GM21423 (cell line): Measurements from ENCODE around the gene IL23R.
"Not testable (repeated sequence)": the region's sequence is repeated elsewhere in the genome, so short reads cannot be mapped to it uniquely, and the experiment has no call there.

Experiments used
- ATAC-seq: cut with Tn5 transposase; IDR thresholded peaks from one replicate; pipeline ENCODE4 v1.9.1; 2021; ENCODE audit warnings: mild to moderate bottlenecking, moderate library complexity; ENCODE audit not compliant: unreplicated experiment

The IL23R gene

DNA sequence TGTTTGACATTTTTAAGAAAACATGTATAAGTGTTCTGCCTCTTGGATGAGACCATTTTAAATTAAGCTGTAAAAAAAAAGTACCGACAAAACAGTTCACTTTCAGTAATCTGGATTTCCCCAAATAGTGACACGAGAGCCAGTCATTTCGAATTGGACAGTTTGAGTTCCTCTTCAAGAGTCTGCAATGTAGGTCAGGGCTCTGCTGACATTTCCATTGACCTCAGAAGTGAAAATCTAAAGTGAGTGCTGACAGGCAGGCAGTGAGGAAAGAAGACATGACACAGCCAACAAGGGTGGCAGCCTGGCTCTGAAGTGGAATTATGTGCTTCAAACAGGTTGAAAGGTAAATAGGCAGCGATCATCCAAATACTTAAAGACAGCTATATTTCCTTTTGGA lies at the start of gene IL23R:
IL23R (plus strand) TSS at position 259 of the 400 bp plus-strand sequence. CDS start 1,667 bp downstream, outside the sequence.
- peak; percentile 72 for ATAC-seq

DNA sequence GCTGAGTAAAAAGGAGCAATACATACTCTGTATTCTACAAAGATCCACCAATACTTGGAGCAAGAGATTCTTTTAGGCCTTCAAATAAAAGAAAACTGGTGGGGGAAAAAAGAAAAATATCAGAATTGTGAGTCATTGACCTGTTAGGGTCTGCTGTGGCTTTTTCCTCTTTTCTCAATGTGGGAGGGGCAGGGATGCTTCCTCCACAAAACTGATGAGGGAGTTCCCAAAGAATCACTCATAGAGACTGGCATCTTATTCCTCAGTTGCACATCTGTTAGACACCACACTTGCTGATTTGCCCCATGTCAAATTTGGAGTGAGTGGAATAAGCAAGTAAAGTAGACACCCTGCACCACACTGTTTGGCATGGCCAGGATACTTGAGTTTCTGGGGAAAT lies 48.1 kb upstream of the IL23R start:
- ATAC-seq, result no peak

DNA sequence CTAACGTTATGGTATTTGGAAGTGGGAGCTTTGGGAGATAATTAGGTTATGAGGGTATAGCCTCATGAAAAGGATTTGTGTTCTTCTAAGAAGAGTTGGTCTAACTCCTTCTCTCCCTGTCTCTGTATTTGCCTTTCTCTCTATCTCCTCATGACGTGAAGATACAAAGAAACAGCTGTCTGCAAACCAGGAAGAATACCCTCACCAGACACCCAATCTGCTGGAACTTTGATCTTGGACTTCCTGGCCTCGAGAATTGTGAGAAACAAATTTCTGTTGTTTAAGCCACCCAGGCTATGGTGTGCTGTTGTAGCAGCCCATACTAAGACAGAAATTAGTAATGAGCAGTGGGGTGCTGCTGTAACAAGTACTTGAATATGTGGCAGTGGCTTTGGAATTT lies 47.6 kb upstream of the IL23R start:
- ATAC-seq, result no peak

DNA sequence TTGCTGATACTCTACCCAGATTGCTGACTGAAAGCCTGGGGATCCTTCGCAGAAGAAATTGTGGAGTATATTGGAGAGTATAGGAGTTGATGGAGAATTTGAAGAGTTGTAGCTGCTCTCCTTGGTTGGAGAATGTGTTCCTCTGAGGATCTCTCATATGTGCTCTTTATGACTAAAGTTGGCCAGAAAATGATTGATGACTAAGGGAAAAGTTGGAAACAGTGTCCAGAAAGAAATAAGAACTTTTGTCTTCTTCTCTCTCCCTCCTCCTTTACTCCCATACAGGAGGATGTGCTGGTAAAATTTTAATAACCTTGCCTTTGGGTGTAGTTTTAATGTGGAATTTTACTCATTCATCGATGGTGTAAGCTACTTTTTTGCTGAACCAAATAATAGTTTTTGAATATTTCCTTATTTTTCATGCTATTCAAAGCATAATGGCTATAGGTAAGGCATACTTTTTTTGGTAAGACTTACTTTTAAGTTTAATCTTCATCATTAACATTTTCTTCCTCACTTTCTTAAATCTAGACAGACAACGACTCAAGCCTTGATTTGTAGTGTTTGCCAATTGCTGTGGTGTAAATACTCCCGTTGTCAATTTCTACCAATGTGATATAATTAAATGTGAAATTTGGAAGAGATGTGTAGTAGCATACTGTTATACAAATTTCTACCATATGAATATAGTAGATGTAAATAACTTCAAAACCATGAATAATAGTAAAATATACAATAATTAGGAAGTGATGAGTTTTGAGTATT lies 45.2 kb upstream of the IL23R start:
- ATAC-seq, result no peak

GRCh38 chr1:67124455-67124854 lies 41.8 kb upstream of the IL23R start:
- no peak for ATAC-seq

DNA sequence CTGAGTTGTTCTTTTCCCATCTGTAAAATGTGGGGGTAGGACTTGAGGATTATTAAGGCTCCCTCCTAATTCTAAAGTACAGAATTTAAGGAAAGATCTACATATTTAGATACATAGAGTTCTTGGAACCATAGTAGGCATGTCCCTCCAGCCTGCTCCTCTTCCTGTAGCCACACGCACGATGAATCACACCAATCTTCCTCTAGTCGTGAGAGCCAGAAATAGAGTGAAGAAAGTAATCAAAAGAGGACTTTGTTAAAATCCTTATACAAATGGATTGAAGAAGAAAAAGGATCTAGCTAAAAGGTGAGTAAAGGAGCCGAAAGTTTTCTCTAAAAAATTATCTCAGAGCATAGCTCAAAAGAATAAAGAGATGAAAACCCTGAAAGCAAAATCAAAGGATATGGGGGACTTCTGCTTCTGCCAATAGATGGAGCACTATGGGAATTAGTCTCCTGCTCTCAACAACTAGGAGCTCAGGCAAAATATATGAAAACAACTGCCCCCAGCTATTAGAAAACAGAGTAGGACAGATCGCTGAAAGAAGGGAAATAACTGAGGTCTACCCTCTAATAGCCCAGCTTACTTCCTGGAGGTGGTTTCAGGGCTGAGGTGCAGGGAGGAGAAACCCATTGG lies 40.0 kb upstream of the IL23R start:
- no peak for ATAC-seq

DNA sequence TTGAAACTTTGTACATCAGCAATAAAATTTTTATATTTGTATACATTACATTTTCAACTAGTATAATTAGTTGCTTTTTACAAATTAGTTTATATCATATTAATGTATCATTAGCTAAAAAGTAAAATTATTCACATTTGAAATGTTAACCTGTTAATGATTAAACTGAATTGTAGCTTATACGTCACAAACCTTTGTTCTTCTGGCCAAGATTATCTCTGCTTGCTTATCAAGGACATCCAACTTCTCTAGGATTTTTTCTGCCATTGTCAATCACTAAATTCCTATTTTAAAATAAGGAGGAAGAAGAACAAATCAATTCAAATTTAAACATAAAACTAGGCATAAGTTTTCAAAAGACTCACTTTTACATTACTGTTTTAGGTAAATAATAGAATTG lies 39.3 kb upstream of the IL23R start:
- no peak for ATAC-seq

- ATAC-seq, result no peak
Measured at GRCh38 chr1:67130673-67131072, 35.6 kb upstream of the IL23R start.

GRCh38 chr1:67133177-67133576 lies 33.1 kb upstream of the IL23R start:
- ATAC-seq, result no peak

- ATAC-seq, result no peak
Measured at GRCh38 chr1:67134695-67135094, 31.6 kb upstream of the IL23R start, which contains the start of gene C1orf141. Gene C1orf141 (minus strand): TSS chr1:67134970. CDS start chr1:67127240, 7,730 bp downstream.

DNA sequence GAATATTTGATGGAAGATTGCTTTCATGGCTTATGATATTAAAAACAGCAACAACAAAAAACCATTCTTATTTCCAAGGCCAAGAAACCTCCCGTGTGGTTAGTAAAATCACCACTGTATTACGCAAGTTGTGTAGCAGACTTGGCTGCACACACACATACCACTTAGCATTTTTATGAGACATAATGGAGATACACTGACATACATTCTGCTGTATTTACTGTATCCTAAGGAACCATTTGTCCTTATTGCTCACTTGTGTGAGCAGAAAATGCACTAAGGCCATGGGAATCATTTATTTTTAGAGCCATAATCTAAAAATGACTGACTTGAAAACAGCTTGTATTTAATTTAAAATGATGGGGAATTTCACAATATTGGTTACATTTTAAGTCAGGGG lies 30.9 kb upstream of the IL23R start:
- no peak for ATAC-seq

- no peak for ATAC-seq
Measured at GRCh38 chr1:67137307-67137753, 28.9 kb upstream of the IL23R start.

GRCh38 chr1:67138813-67139499 lies 27.3 kb upstream of the IL23R start:
- ATAC-seq, result no peak

DNA sequence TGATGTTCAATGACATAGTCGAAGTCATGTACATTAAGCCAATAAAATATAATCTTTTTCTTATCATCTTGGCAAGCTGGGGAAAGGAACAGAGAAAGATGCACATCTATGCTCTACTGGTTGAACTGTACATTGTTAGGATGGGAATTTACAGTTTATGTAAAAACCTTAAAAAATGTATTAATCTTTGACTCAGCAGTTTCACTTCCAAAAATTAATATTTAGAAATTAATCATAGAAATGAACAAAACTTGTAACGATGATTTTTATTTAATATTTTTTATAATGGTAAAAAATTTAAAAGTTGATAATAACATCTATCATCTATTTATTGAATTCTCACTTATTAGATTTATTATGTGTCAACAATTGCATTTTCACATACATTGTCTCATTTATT lies 25.8 kb upstream of the IL23R start:
- no peak for ATAC-seq

DNA sequence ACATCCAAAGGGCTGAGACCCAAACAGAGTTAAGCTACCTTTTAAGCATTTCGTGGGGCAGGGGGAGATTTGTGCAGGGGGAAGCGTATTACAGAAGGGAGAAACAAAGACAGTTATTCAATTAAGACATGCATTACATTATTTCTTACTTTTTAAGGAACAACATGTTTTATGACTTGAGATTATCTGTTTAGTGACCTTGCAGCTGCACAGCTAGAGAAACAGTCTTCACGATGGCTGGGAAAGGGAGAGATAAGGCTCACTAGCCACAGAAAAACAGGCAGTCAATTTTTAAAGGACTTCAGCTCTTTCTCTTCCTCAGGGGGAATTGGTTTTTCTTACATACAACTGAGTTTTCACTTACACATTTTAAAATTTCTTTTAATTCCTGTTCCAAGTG lies 24.4 kb upstream of the IL23R start:
- ATAC-seq, result not testable (repeated sequence)

DNA sequence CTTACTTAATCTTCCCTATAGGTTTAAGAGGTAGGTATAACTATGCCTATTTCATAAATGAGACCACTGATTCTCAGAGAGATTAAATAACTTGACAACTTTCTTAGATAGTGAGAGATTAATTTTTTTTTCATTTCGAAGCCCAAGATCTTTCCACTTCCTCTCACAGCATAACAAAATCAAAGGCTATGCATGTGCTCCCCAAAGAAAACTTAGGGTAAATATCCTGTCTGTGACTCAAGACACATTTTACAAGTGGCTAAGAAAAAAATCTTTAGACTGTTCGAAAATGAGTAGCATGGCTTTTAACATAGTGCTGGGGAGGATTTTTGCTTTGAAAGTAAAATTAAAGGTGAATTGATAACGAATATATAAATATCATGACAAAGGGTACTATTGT lies 23.3 kb upstream of the IL23R start:
- ATAC-seq, result no peak

GRCh38 chr1:67143966-67144365 lies 22.3 kb upstream of the IL23R start:
- ATAC-seq, result no peak

- ATAC-seq, result no peak
Measured at GRCh38 chr1:67144696-67145095, 21.6 kb upstream of the IL23R start.

DNA sequence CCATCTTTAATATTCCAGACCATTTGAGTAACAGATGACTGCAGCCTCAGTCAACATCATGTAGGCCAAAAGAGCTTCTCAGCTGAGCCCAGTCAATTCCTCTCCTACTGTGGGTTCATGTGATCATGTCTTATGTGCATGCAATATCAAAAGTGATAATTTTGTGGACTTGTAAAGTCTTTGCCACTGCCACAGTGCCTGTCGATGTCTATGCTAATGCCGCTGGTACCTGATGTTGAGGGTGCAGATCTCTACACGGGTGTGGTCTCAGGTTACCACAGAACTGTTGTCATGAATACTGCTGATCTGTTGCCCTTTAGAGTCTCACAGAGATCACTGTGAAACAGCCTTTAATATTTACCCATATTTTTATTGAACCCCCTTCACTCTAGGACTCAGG lies 20.2 kb upstream of the IL23R start:
- ATAC-seq, result no peak

DNA sequence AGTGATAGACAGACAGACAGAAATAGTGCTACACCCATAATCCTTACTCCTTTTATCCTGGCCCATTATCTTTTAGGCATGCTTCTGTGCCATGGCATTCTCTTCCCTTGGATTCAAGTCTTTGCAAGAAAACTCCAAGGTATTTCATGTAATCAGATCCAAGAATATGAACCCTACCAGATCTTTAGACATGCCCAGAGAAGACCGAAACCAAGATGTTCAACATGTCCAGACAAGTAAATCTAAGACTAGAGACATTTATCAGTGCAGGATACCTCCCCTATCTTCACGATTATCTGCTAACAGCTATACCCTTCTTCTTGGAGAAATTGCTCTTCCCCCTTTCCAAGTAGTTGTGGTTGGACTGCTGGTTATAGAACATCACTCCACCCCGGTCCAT lies 19.7 kb upstream of the IL23R start:
- no peak for ATAC-seq

- not testable (repeated sequence) for ATAC-seq
Measured at GRCh38 chr1:67147973-67148372, 18.3 kb upstream of the IL23R start.
